GM18502 (cell line): ENCODE results near the gene GYS2.

Experiments used
- ATAC-seq: cut with Tn5 transposase; IDR thresholded peaks from one replicate; pipeline ENCODE4 v1.9.1; 2021; ENCODE audit warnings: mild to moderate bottlenecking; ENCODE audit not compliant: unreplicated experiment, poor library complexity

GYS2 gene

DNA sequence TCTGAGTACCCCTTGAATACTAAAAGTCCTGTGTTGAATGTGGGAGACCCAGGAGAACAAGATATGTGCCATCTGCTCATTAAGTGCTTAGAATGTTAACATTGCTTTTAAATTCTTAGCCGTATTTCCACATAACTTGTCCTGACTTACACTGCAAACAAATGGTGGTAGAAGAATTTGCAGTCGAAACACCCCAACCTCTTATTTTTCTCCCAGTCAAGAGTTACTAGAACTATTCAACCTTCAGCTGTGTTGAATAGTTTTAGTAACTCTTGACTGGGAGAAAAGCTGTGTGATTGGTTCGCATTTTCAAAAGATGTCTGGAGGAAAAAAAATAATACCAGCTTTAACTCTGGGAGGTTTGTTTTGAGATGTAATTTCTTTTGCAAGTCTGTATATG lies 86.2 kb downstream of the GYS2 start:
- no peak for ATAC-seq

DNA sequence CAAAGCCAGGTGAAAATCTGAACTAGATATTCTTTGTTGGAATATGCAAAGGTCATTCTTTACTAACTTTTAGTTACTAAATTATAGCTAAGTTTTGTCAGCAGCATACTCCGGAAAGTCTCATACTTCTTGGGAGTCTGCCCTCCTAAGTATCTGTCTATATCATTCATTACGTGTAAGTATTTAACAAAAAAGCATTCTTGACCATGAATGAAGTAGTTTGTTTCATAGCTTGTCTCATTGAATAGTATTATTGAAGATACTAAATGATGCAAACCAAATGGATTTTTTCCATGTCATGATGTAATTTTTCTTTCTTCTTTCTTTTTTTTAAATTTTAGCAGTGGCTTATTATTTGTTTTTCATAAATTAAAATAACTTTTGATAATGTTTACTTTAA lies 88.4 kb downstream of the GYS2 start:
- ATAC-seq = no peak

DNA sequence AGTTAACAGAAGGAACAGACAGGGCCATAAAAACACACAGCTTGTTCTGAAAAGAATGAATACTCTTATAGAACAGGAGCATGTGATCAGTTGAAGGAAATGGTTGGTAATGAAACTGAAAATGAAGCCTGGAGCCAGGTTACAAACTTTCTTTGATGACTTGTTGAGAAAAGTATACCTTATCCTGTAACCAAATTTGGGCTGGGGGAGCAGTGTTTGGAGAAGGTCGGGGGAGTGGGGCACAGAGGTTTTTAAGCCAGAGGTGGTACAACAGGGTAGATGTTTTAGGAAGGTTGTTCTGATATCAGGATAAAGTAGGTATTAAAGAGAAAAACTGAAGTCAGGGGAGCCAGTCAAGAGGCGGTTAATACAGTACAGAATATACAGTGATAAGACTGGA lies 94.9 kb downstream of the GYS2 start:
- ATAC-seq = peak; percentile 95

DNA sequence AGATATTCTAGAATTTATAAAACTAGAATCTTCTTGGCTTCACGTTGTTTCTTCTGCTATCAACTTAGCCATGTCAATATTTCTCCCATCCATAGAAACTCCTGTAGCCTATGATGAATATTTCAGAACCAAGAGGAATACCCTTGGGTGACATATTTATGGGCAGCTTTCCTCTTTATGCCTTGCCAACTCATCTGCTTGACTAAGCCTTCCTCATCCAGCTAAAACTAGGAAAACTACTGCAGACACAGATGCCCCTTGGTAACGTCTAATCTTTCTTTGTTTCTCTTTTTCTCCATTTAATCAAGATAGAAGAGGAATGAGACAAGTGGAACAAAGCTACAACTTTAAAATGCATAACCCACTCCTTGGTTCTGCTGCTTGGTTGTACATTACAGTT lies 96.8 kb downstream of the GYS2 start:
- no peak for ATAC-seq

DNA sequence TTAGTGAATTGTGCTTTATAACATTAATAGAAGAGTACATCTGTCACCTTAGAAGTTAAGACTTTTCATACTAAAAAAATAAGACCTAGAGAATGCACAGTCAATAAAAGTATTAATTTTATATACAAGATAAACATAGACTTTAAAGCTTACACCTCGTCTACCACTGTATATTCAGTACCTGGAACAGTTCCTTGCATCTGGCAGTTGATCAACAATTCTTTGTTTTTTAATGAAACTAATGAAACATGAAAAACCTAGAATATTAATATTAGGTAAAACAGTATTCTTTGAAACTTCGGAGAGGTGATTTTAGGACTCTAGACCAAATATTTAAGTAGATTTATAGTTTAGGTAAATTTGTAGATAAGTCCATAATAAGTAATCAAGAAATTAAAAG lies 98.8 kb downstream of the GYS2 start:
- ATAC-seq = no peak

DNA sequence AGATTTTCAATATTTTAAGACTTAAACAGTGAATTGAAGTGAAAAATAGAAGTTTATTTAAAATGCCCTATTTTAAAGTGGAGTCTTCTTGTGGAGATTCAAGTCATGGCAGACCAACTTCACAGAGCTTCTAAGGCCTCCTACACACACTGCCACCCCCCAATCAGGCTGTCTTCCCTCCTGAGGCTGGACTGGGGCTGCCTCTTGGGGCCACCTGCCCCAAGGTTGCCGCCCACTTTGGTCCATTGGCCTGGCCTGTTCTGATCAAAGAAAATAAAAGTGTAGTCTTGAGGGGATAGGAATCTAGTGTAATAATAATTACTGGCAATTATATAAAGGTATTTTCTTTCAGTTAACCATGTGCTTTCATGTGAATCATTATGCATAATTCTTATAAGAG lies 101.8 kb downstream of the GYS2 start:
- ATAC-seq = no peak

DNA sequence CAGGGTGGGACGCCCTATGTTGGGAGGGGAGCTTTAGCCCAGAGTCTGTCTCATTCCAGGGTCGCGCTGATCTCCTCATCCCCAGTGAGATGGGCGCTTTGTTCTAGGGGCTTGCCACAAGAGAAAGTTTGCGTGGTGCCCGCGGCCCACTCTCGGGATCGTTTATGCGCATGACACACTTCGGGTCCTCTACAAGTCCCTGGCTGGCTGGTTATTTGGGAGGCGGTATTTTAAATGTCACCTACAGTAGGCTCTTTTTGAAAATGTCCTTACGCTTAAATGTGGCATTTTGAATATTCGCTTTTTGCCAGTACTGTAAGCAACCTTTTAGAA lies 102.5 kb downstream of the GYS2 start:
- ATAC-seq = no peak

DNA sequence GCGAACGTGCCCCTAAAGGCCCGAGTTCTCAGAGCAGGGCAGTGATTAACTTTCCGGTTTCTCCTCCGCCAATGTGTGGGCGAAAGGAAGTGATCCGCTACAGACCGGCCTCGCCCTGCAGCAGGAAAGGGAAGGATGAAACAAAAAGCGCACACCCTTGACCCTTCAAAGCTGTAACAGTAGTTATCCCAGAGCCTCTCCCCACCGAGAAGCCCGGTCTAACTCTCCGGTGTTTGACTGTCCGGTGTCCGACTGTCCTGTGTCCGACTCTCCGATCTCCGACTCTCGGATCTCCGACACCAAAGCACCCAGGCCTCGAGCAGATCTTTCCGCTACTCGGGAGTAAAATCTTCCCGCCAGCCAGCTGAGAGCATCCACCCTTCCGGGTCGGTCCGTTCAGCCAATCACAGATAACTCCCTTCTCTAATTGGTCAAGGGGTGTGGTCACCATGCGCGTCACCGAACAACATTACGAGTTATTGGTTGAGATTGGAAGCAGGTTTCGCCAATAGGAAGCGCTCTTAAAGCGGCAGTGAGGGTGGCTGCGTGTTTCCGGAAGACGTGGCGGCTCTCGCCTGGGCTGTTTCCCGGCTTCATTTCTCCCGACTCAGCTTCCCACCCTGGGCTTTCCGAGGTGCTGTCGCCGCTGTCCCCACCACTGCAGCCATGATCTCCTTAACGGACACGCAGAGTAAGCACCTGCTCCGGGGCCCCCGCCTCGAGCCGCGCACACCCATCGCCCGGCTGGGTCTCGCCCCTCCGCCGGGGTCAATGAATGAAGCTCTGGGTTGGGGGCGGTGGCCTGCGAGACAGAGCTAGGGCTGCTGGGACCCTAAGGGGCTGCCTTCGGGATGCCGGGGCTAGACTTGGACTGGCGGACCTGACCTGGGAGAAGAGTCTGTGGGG lies 103.1 kb downstream of the GYS2 start, which contains the start of the genes GOLT1B and RECQL:
GOLT1B (plus strand) TSS at position 532 of the 906 bp plus-strand sequence; CDS start at position 667, 135 bp downstream.
RECQL (minus strand) TSS at position 378 of the 906 bp plus-strand sequence. CDS start 2,065 bp downstream, outside the sequence.
- peak; percentile 99 for ATAC-seq

DNA sequence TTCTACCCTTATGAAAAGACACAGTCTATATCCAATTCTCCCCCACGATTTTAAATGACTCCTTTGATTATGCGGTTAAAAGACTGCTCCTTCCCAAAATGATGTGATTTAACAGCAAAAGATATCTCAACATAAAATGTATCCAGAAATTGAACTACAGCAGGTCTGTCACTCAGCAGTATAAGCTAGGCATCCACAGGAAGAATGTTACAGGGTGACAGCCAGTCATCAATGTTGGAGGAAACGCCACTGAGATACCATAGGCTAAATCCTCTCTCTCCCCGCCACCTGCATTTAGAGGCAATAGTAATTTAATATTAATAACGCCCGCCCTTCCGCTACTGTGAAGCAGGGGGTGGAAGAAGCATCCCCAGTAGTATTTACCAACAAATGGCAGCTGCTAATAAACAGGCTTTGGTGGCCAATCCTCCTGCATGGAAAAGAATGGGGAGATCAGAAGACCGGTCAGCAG lies 103.8 kb downstream of the GYS2 start:
- ATAC-seq = no peak

DNA sequence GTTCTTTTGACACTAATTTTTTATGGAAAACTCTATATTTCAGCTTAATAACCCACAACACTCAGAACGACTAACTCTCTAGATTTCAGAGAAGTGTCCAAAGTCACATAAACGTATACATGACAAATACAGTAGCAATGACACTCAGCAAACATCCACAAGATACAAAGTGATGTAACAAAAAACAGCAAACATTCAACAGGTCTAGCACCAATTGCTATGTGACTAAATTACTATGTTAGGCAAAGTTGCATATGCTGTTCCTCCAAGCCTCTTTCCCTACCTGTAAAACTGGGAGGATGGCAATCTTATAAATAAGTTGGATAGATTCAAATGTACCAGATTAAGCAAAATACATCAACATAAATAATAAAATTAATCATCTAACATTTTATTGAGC lies 104.9 kb downstream of the GYS2 start:
- no peak for ATAC-seq
